HepG2 (cell line): ENCODE measurements around the gene ANO1.

ENCODE experiments used
- ATF6 ChIP-seq: sonication (generic); formaldehyde crosslinking; conservative IDR thresholded peaks from 2 replicates; pipeline ENCODE4 v1.4.0; 2020; ENCODE audit warnings: missing genetic modification reagents
- NCOA1 ChIP-seq: sonication (generic); formaldehyde crosslinking; IDR thresholded peaks from 2 replicates; pipeline ENCODE4 v1.9.0; 2021; ENCODE audit warnings: missing genetic modification reagents
- SRSF1 ChIP-seq: fragments of 200-400 bp; formaldehyde crosslinking; optimal IDR thresholded peaks from 2 replicates; pipeline ENCODE3; 2017; ENCODE audit warnings: mild to moderate bottlenecking, low read depth, low read length, moderate library complexity
- TF ChIP-seq, protein P1 (sequence below), 2 experiments: IDR thresholded peaks; 2 replicates each; pipeline ENCODE4 v1.6.1; 2011 to 2012; ENCODE audit warnings: low read length in 2 of 2, borderline replicate concordance in 1 of 2, low read depth in 1 of 2, mild to moderate bottlenecking in 1 of 2, moderate library complexity in 1 of 2

- TF ChIP-seq ATF6: no peak
- TF ChIP-seq, protein P1, sequence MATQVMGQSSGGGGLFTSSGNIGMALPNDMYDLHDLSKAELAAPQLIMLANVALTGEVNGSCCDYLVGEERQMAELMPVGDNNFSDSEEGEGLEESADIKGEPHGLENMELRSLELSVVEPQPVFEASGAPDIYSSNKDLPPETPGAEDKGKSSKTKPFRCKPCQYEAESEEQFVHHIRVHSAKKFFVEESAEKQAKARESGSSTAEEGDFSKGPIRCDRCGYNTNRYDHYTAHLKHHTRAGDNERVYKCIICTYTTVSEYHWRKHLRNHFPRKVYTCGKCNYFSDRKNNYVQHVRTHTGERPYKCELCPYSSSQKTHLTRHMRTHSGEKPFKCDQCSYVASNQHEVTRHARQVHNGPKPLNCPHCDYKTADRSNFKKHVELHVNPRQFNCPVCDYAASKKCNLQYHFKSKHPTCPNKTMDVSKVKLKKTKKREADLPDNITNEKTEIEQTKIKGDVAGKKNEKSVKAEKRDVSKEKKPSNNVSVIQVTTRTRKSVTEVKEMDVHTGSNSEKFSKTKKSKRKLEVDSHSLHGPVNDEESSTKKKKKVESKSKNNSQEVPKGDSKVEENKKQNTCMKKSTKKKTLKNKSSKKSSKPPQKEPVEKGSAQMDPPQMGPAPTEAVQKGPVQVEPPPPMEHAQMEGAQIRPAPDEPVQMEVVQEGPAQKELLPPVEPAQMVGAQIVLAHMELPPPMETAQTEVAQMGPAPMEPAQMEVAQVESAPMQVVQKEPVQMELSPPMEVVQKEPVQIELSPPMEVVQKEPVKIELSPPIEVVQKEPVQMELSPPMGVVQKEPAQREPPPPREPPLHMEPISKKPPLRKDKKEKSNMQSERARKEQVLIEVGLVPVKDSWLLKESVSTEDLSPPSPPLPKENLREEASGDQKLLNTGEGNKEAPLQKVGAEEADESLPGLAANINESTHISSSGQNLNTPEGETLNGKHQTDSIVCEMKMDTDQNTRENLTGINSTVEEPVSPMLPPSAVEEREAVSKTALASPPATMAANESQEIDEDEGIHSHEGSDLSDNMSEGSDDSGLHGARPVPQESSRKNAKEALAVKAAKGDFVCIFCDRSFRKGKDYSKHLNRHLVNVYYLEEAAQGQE (IDR thresholded peaks at IDR 0.05; ENCODE audit: borderline replicate concordance in 1 of 2, low read depth in 1 of 2, low read length in 2 of 2): no peak
- TF ChIP-seq NCOA1 (CRISPR knock-in tag): no peak
- no peak for TF ChIP-seq SRSF1
Measured at GRCh38 chr11:70067591-70068341, 10.4 kb upstream of the ANO1 start.
